Liver (tissue), 9 donors: ENCODE results near the gene CUEDC1. TPM values are rescaled to one million over a fixed set of nuclear protein-coding genes. Genes with fewer than 3 reads are reported as not detected.

Source experiments
- DNase-seq: peaks from one replicate; pipeline ENCODE4 v3.0.0-alpha.2; 2017; ENCODE audit warnings: low spot score
- H3K27ac ChIP-seq, 2 donors: one replicate each; pipeline ENCODE4 v1.7.0; 2013; ENCODE audit warnings: inconsistent platforms in 2 of 2, low read length in 2 of 2, control low read depth in 1 of 2, low read depth in 1 of 2, mild to moderate bottlenecking in 1 of 2
- H3K27me3 ChIP-seq, 4 donors: one replicate each; pipeline versions ENCODE4 v1.6.1 to v1.7.0; 2013; ENCODE audit warnings: low read length in 3 of 4, inconsistent platforms in 1 of 4, mild to moderate bottlenecking in 1 of 4, moderate library complexity in 1 of 4; ENCODE audit not compliant: control insufficient read depth in 4 of 4, insufficient read depth in 4 of 4
- H3K36me3 ChIP-seq, 4 donors: one replicate each; pipeline versions ENCODE4 v1.6.1 to v1.7.0; 2013; ENCODE audit warnings: low read length in 3 of 4, mild to moderate bottlenecking in 3 of 4, low read depth in 1 of 4, moderate library complexity in 1 of 4; ENCODE audit not compliant: control insufficient read depth in 4 of 4, insufficient read depth in 3 of 4
- H3K4me1 ChIP-seq, 4 donors: one replicate each; pipeline versions ENCODE4 v1.6.1 to v1.7.0; 2013; ENCODE audit warnings: low read length in 3 of 4, mild to moderate bottlenecking in 3 of 4, moderate library complexity in 1 of 4; ENCODE audit not compliant: control insufficient read depth in 4 of 4, insufficient read depth in 4 of 4
- H3K4me3 ChIP-seq, 3 donors: one replicate each; pipeline versions ENCODE4 v1.6.1 to v1.7.0; 2013; ENCODE audit warnings: low read length in 3 of 3, control low read depth in 1 of 3, low read depth in 1 of 3, mild to moderate bottlenecking in 1 of 3
- H3K9ac ChIP-seq, 2 donors: one replicate each; pipeline ENCODE4 v1.7.0; 2013; ENCODE audit warnings: low read length in 2 of 2, mild to moderate bottlenecking in 2 of 2, moderate library complexity in 2 of 2, control low read depth in 1 of 2, low read depth in 1 of 2
- H3K9me3 ChIP-seq, 4 donors: one replicate each; pipeline versions ENCODE4 v1.6.1 to v1.7.0; 2013; ENCODE audit warnings: low read length in 3 of 4; ENCODE audit not compliant: control insufficient read depth in 4 of 4
- EGR1 ChIP-seq, 2 donors: IDR thresholded peaks; 2 replicates each; pipeline ENCODE4 v1.6.1; 2016 to 2018; ENCODE audit warnings: antibody characterized with exemption in 2 of 2, low read depth in 2 of 2
- FOXA1 ChIP-seq: IDR thresholded peaks from 2 replicates; pipeline ENCODE4 v1.6.1; 2016; ENCODE audit warnings: antibody characterized with exemption
- FOXA2 ChIP-seq: IDR thresholded peaks from 2 replicates; pipeline ENCODE4 v1.6.1; 2016; ENCODE audit warnings: antibody characterized with exemption
- GABPA ChIP-seq, 2 donors: IDR thresholded peaks in 1 of 2; conservative IDR thresholded peaks in 1 of 2; 2 replicates each; pipeline ENCODE4 v1.6.1; 2016; ENCODE audit warnings: antibody characterized with exemption in 2 of 2, mild to moderate bottlenecking in 1 of 2, moderate library complexity in 1 of 2
- HNF4A ChIP-seq, 2 donors: conservative IDR thresholded peaks; 2 replicates each; pipeline ENCODE4 v1.6.1; 2016; ENCODE audit warnings: antibody characterized with exemption in 2 of 2, mild to moderate bottlenecking in 2 of 2
- HNF4G ChIP-seq: IDR thresholded peaks from 2 replicates; pipeline ENCODE4 v1.6.1; 2016; ENCODE audit warnings: antibody characterized with exemption
- JUND ChIP-seq, 2 donors: IDR thresholded peaks; 2 replicates each; pipeline ENCODE4 v1.6.1; 2016; ENCODE audit warnings: antibody characterized with exemption in 2 of 2
- RXRA ChIP-seq, 2 donors: IDR thresholded peaks; 2 replicates each; pipeline ENCODE4 v1.6.1; 2017 to 2018; ENCODE audit warnings: antibody characterized with exemption in 2 of 2, mild to moderate bottlenecking in 1 of 2
- YY1 ChIP-seq: IDR thresholded peaks from 2 replicates; pipeline ENCODE4 v1.6.1; 2016; ENCODE audit warnings: antibody characterized with exemption, mild to moderate bottlenecking
- WGBS: extraction: QIAGEN DNeasy Blood & Tissue Kit; methylation state at CpG from one replicate; pipeline ENCODE4 v1.1.7; 2013; 5-methylcytosine and 5-hydroxymethylcytosine counted together
- polyA plus RNA-seq, 2 donors: library from polyadenylated mRNA; stranded (reverse) in 1 of 2; unstranded in 1 of 2; fragments of 200-250 nt in 1 of 2; fragments of >200 nt in 1 of 2; fragmentation: Nextera tagmentation in 1 of 2; extraction: Ambion mirVana in 1 of 2; gene quantifications; one replicate each; pipeline versions ENCODE4 v1.2.1 to v1.2.3, GENCODE V29; 2013 to 2015
- total RNA-seq, 2 donors: library from RNA; depleted of rRNA; stranded (reverse); fragments of >200 nt; gene quantifications; one replicate each; pipeline ENCODE4 v1.2.3, GENCODE V29; 2014
- TF ChIP-seq, protein P1 (sequence below): fragments of 150-350 bp; IDR thresholded peaks from 2 replicates; pipeline ENCODE4 v1.5.1; 2017; ENCODE audit warnings: improper control_type of control experiment, low read depth, low read length; ENCODE audit not compliant: missing input control
- TF ChIP-seq, protein P2 (sequence below): IDR thresholded peaks from 2 replicates; pipeline ENCODE4 v1.6.1; 2016; ENCODE audit warnings: antibody characterized with exemption
- TF ChIP-seq, protein P3 (sequence below): IDR thresholded peaks from 2 replicates; pipeline ENCODE4 v1.6.1; 2016; ENCODE audit warnings: antibody characterized with exemption, mild to moderate bottlenecking
- TF ChIP-seq, protein P4 (sequence below): IDR thresholded peaks from 2 replicates; pipeline ENCODE4 v1.6.1; 2016; ENCODE audit warnings: antibody characterized with exemption
- TF ChIP-seq, protein P5 (sequence below): IDR thresholded peaks from 2 replicates; pipeline ENCODE4 v1.6.1; 2016; ENCODE audit warnings: antibody characterized with exemption
- donor health status: healthy.
- donor health status: healthy.
- donor health status: healthy.
- donor health status: healthy.
- donor health status: healthy.

CUEDC1 gene
- total and polyA plus RNA-seq, 4 donors: 2.6 to 4.9 (median 3.4) TPM

DNA sequence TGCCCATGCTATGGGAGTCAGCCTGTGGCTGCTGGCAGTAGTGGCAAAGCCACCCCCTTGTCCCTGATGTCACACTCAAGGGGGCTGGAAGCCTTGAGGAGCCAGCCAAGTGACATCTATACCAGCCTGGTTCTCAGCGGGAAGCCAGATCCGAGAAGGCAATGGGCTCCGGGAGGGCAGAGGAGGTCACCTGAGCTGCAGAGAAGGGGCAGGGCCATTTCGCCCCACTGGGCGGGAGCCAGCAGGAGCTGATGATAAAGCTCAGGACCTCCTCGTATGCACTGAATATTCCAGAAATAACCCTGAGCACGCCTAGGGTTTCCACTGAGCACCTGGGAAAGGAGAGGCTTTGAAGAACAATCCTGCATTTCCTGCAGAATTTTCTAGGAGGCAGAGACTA lies 124.3 kb downstream of the CUEDC1 start:
- Histone ChIP-seq H3K4me1 (peaks cover 2 to 12% (median 10%) of the 10 kb centered on the region in 4 donors), H3K4me3 (no peak overlapping the region), H3K27me3 (no peaks in the 10 kb centered on the region), H3K36me3 (no peaks in the 10 kb centered on the region), H3K27ac (no peak overlapping the region), H3K9ac (no peak overlapping the region), H3K9me3 (no peaks in the 10 kb centered on the region)
- WGBS: 91% methylated on average over 7 of the region's 7 CpGs
- DNase-seq: no peak
- TF ChIP-seq, protein P1, sequence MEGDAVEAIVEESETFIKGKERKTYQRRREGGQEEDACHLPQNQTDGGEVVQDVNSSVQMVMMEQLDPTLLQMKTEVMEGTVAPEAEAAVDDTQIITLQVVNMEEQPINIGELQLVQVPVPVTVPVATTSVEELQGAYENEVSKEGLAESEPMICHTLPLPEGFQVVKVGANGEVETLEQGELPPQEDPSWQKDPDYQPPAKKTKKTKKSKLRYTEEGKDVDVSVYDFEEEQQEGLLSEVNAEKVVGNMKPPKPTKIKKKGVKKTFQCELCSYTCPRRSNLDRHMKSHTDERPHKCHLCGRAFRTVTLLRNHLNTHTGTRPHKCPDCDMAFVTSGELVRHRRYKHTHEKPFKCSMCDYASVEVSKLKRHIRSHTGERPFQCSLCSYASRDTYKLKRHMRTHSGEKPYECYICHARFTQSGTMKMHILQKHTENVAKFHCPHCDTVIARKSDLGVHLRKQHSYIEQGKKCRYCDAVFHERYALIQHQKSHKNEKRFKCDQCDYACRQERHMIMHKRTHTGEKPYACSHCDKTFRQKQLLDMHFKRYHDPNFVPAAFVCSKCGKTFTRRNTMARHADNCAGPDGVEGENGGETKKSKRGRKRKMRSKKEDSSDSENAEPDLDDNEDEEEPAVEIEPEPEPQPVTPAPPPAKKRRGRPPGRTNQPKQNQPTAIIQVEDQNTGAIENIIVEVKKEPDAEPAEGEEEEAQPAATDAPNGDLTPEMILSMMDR: no peak
- no peak for TF ChIP-seq GABPA (IDR thresholded peaks at IDR 0.05 in 1 of 2, conservative IDR thresholded peaks at IDR 0.05 in 1 of 2)
- TF ChIP-seq, protein P2, sequence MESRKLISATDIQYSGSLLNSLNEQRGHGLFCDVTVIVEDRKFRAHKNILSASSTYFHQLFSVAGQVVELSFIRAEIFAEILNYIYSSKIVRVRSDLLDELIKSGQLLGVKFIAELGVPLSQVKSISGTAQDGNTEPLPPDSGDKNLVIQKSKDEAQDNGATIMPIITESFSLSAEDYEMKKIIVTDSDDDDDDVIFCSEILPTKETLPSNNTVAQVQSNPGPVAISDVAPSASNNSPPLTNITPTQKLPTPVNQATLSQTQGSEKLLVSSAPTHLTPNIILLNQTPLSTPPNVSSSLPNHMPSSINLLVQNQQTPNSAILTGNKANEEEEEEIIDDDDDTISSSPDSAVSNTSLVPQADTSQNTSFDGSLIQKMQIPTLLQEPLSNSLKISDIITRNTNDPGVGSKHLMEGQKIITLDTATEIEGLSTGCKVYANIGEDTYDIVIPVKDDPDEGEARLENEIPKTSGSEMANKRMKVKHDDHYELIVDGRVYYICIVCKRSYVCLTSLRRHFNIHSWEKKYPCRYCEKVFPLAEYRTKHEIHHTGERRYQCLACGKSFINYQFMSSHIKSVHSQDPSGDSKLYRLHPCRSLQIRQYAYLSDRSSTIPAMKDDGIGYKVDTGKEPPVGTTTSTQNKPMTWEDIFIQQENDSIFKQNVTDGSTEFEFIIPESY: no peak
- TF ChIP-seq HNF4A (conservative IDR thresholded peaks at IDR 0.05): no peak
- no peak for TF ChIP-seq FOXA2
- TF ChIP-seq RXRA (IDR thresholded peaks at IDR 0.05): no peak
- TF ChIP-seq, protein P3, sequence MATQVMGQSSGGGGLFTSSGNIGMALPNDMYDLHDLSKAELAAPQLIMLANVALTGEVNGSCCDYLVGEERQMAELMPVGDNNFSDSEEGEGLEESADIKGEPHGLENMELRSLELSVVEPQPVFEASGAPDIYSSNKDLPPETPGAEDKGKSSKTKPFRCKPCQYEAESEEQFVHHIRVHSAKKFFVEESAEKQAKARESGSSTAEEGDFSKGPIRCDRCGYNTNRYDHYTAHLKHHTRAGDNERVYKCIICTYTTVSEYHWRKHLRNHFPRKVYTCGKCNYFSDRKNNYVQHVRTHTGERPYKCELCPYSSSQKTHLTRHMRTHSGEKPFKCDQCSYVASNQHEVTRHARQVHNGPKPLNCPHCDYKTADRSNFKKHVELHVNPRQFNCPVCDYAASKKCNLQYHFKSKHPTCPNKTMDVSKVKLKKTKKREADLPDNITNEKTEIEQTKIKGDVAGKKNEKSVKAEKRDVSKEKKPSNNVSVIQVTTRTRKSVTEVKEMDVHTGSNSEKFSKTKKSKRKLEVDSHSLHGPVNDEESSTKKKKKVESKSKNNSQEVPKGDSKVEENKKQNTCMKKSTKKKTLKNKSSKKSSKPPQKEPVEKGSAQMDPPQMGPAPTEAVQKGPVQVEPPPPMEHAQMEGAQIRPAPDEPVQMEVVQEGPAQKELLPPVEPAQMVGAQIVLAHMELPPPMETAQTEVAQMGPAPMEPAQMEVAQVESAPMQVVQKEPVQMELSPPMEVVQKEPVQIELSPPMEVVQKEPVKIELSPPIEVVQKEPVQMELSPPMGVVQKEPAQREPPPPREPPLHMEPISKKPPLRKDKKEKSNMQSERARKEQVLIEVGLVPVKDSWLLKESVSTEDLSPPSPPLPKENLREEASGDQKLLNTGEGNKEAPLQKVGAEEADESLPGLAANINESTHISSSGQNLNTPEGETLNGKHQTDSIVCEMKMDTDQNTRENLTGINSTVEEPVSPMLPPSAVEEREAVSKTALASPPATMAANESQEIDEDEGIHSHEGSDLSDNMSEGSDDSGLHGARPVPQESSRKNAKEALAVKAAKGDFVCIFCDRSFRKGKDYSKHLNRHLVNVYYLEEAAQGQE: no peak
- TF ChIP-seq YY1: no peak
- TF ChIP-seq HNF4G: no peak
- no peak for TF ChIP-seq JUND (IDR thresholded peaks at IDR 0.05)
- TF ChIP-seq EGR1 (IDR thresholded peaks at IDR 0.05; ENCODE audit: low read depth in 2 of 2): no peak

DNA sequence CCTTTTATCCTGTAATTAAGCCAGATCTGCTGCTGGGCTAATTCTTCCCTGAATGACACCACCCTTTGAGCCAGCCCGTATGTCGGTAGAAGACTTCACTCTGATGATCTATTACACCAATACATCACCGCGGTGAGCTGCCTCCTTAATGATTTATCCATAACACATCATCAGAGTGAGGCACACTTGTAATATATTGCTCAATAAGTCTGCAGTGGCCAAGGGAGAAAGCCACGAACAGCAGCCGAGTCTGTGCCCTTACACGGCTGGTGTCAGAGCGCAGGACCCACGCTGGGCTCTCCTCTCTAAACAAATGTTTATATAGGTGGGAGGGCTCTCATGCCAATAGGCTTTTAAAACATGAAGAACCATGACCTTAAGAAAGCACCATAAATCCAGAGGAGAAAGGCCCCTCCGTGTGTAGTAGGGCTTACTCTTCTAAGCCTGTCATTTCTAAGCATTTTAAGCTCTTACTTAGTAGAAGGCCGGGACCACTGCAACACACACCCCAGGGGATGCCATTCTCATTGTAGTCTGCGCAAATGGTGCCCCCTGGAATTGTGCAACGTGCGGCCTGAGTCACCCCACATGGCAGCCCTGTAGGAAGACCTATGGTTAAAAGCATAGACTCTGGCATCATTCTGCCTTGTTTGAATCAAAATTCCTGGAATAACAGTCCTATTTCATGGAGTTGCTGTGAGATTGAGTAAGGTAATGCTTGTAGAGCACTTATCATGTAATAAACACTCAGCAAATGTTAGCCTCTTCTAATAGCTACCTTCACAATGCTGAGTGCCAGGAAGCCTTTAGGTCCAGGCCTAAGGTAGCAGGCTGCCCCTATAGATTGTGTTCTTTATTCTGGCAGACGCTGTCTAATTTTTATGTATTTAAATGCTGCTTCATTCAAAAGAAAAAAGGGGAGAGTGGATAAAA lies 131.5 kb downstream of the CUEDC1 start:
- Histone ChIP-seq H3K9ac (no peak overlapping the region), H3K9me3 (no peaks in the 10 kb centered on the region), H3K27me3 (no peaks in the 10 kb centered on the region), H3K36me3 (no peaks in the 10 kb centered on the region), H3K4me1 (no peaks in the 10 kb centered on the region), H3K4me3 (no peak overlapping the region), H3K27ac (no peak overlapping the region)
- 83% methylated on average over 15 of the region's 15 CpGs for WGBS
- DNase-seq: no peak
- no peak for TF ChIP-seq FOXA1
- TF ChIP-seq, protein P4, sequence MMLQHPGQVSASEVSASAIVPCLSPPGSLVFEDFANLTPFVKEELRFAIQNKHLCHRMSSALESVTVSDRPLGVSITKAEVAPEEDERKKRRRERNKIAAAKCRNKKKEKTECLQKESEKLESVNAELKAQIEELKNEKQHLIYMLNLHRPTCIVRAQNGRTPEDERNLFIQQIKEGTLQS: no peak
- TF ChIP-seq YY1: no peak
- no peak for TF ChIP-seq RXRA (IDR thresholded peaks at IDR 0.05)
- TF ChIP-seq, protein P2: no peak
- TF ChIP-seq, protein P3: no peak
- TF ChIP-seq, protein P5, sequence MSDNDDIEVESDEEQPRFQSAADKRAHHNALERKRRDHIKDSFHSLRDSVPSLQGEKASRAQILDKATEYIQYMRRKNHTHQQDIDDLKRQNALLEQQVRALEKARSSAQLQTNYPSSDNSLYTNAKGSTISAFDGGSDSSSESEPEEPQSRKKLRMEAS: no peak
